Effector memory CD4-positive, alpha-beta T cell (primary cell): ENCODE measurements around the gene GLUD1.

Experiments
- DNase-seq, 3 donors: peaks; one replicate each; pipeline ENCODE4 v3.0.0-alpha.2; 2020
- H3K27ac ChIP-seq: 2 replicates; pipeline ENCODE4 v1.7.0; 2013; ENCODE audit warnings: mild to moderate bottlenecking, low read length, moderate library complexity; ENCODE audit not compliant: insufficient read depth, poor library complexity, severe bottlenecking
- H3K27me3 ChIP-seq: replicated peaks from 2 replicates; pipeline ENCODE4 v1.7.0; 2013; ENCODE audit warnings: mild to moderate bottlenecking, low read length; ENCODE audit not compliant: insufficient read depth, control insufficient read depth, poor library complexity, severe bottlenecking
- H3K36me3 ChIP-seq: 2 replicates; pipeline ENCODE4 v1.7.0; 2013; ENCODE audit warnings: mild to moderate bottlenecking, low read length, moderate library complexity; ENCODE audit not compliant: control insufficient read depth, insufficient read depth
- H3K4me1 ChIP-seq: 2 replicates; pipeline ENCODE4 v1.7.0; 2013; ENCODE audit warnings: low read length, mild to moderate bottlenecking; ENCODE audit not compliant: control insufficient read depth, insufficient read depth, poor library complexity, severe bottlenecking
- H3K4me3 ChIP-seq: 2 replicates; pipeline ENCODE4 v1.7.0; 2013; ENCODE audit warnings: low read length, low read depth, mild to moderate bottlenecking; ENCODE audit not compliant: insufficient read depth, poor library complexity, severe bottlenecking
- H3K9me3 ChIP-seq: 2 replicates; pipeline ENCODE4 v1.7.0; 2013; ENCODE audit warnings: mild to moderate bottlenecking, low read length, moderate library complexity; ENCODE audit not compliant: control insufficient read depth

Gene GLUD1

DNA sequence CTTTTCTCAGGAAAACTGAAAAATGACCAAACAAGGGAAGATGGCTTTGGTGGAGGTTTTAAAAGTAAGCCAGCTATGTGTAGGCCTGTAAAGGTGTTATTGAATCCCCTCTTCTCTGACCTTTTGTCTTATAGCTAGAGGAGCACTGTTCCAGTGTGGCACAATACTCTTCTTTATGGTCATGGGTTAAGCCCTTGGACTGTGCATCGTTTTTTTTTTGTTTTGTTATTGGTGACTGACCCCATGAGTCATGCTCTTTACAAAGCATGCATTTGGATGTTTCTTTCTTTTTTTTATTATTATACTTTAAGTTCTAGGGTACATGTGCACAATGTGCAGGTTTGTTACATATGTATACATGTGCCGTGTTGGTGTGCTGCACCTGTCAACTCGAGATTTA is 94.2 kb downstream of the GLUD1 start:
- Histone ChIP-seq H3K27ac (no peak overlapping the region), H3K9me3 (no peaks in the 10 kb centered on the region), H3K4me1 (no peaks in the 10 kb centered on the region), H3K4me3 (no peak overlapping the region), H3K36me3 (no peaks in the 10 kb centered on the region), H3K27me3 (no peaks in the 10 kb centered on the region)
- DNase-seq = no peak
